Fibroblast of lung (primary cell): ENCODE measurements around the gene CYB5A. TPM values are rescaled to one million over a fixed set of nuclear protein-coding genes. Genes with fewer than 3 reads are reported as not detected.

Source experiments
- DNase-seq, 2 donors: peaks; one replicate each; pipeline versions ENCODE4 v3.0.0 to v3.0.0-alpha.2; 2010; ENCODE audit warnings: low read depth in 2 of 2
- H2AFZ ChIP-seq: 2 replicates; pipeline ENCODE4 v1.5.1; 2012; ENCODE audit warnings: low read length, control low read depth, inconsistent platforms
- H3K27ac ChIP-seq: 2 replicates; pipeline ENCODE4 v1.5.1; 2011; ENCODE audit warnings: low read length, control low read depth; ENCODE audit not compliant: insufficient read depth
- H3K27me3 ChIP-seq: 2 replicates; pipeline ENCODE4 v1.5.1; 2011; ENCODE audit warnings: mild to moderate bottlenecking, low read length; ENCODE audit not compliant: control insufficient read depth, insufficient read depth
- H3K36me3 ChIP-seq: 2 replicates; pipeline ENCODE4 v1.5.1; 2011; ENCODE audit warnings: low read length; ENCODE audit not compliant: control insufficient read depth, insufficient read depth
- H3K4me1 ChIP-seq: 2 replicates; pipeline ENCODE4 v1.5.1; 2011; ENCODE audit warnings: low read length; ENCODE audit not compliant: control insufficient read depth, insufficient read depth; ENCODE audit errors: extremely low read depth
- H3K4me2 ChIP-seq: 2 replicates; pipeline ENCODE4 v1.5.1; 2011; ENCODE audit warnings: low read length, control low read depth; ENCODE audit not compliant: insufficient read depth; ENCODE audit errors: extremely low read depth
- H3K4me3 ChIP-seq, 4 experiments: fragments of 200-600 bp in 1 of 4; sonication (generic) in 1 of 4; replicated peaks in 1 of 4; 2 replicates each; pipeline ENCODE4 v1.5.1; 2011 to 2016; ENCODE audit warnings: low read length in 4 of 4, low read depth in 3 of 4, mild to moderate bottlenecking in 3 of 4, control low read depth in 2 of 4, inconsistent platforms in 1 of 4, mixed read lengths in 1 of 4; ENCODE audit not compliant: insufficient read depth in 1 of 4; ENCODE audit errors: control extremely low read depth in 1 of 4
- H3K79me2 ChIP-seq: 2 replicates; pipeline ENCODE4 v1.5.1; 2012; ENCODE audit warnings: mild to moderate bottlenecking, low read length, inconsistent platforms; ENCODE audit not compliant: control insufficient read depth, insufficient read depth
- H3K9ac ChIP-seq: 2 replicates; pipeline ENCODE4 v1.5.1; 2011; ENCODE audit warnings: mild to moderate bottlenecking, low read length, control low read depth; ENCODE audit not compliant: insufficient read depth
- H3K9me3 ChIP-seq: 2 replicates; pipeline ENCODE4 v1.5.1; 2012; ENCODE audit warnings: low read depth, low read length; ENCODE audit not compliant: control insufficient read depth, insufficient read depth
- H4K20me1 ChIP-seq: 2 replicates; pipeline ENCODE4 v1.5.1; 2011; ENCODE audit warnings: low read length; ENCODE audit not compliant: control insufficient read depth, insufficient read depth; ENCODE audit errors: extremely low read depth
- EZH2 ChIP-seq: IDR thresholded peaks from 2 replicates; pipeline ENCODE4 v1.5.1; 2012; ENCODE audit warnings: low read length, control low read depth, mild to moderate bottlenecking; ENCODE audit errors: missing control alignments
- polyA plus RNA-seq, 2 donors: library from polyadenylated mRNA; depleted of rRNA in 1 of 2; stranded (reverse) in 1 of 2; unstranded in 1 of 2; fragments of >200 nt; gene quantifications; 2 replicates each; pipeline ENCODE4 v1.2.1, GENCODE V29; 2011 to 2012; ENCODE audit warnings: missing spikeins in 1 of 2
- total RNA-seq: library from RNA; depleted of rRNA; stranded (reverse); fragments of >200 nt; gene quantifications from 2 replicates; pipeline ENCODE4 v1.2.1, GENCODE V29; 2014
- TF ChIP-seq, protein P1 (sequence below), 2 donors: IDR thresholded peaks in 1 of 2; conservative IDR thresholded peaks in 1 of 2; 1 replicate in 1 of 2; 2 replicates in 1 of 2; pipeline ENCODE4 v1.5.1; 2011 to 2012; ENCODE audit warnings: low read length in 2 of 2, control low read depth in 1 of 2, inconsistent platforms in 1 of 2, low read depth in 1 of 2, mild to moderate bottlenecking in 1 of 2

The CYB5A gene
- total and polyA plus RNA-seq, 2 donors (not counting 1 experiment from before 2014, with no cell fraction given) = 111 to 113 TPM

- Histone ChIP-seq H3K9ac (no peak overlapping the region), H3K27me3 (no peaks in the 10 kb centered on the region), H4K20me1 (no peaks in the 10 kb centered on the region), H3K4me1 (peaks cover 4% of the 10 kb centered on the region), H3K27ac (no peak overlapping the region), H3K36me3 (no peaks in the 10 kb centered on the region), H3K4me3 (no peak overlapping the region), H2AFZ (no peak overlapping the region), H3K4me2 (no peak overlapping the region), H3K9me3 (no peaks in the 10 kb centered on the region), H3K79me2 (no peaks in the 10 kb centered on the region)
- DNase-seq = no peak
- TF ChIP-seq EZH2 = no peak
- TF ChIP-seq, protein P1, sequence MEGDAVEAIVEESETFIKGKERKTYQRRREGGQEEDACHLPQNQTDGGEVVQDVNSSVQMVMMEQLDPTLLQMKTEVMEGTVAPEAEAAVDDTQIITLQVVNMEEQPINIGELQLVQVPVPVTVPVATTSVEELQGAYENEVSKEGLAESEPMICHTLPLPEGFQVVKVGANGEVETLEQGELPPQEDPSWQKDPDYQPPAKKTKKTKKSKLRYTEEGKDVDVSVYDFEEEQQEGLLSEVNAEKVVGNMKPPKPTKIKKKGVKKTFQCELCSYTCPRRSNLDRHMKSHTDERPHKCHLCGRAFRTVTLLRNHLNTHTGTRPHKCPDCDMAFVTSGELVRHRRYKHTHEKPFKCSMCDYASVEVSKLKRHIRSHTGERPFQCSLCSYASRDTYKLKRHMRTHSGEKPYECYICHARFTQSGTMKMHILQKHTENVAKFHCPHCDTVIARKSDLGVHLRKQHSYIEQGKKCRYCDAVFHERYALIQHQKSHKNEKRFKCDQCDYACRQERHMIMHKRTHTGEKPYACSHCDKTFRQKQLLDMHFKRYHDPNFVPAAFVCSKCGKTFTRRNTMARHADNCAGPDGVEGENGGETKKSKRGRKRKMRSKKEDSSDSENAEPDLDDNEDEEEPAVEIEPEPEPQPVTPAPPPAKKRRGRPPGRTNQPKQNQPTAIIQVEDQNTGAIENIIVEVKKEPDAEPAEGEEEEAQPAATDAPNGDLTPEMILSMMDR (conservative IDR thresholded peaks at IDR 0.05 in 1 of 2, IDR thresholded peaks at IDR 0.05 in 1 of 2; ENCODE audit: low read depth in 1 of 2, low read length in 2 of 2) = no peak
These were observed 10.5 kb downstream of the CYB5A start for GRCh38 chr18:74281011-74281979.

DNA sequence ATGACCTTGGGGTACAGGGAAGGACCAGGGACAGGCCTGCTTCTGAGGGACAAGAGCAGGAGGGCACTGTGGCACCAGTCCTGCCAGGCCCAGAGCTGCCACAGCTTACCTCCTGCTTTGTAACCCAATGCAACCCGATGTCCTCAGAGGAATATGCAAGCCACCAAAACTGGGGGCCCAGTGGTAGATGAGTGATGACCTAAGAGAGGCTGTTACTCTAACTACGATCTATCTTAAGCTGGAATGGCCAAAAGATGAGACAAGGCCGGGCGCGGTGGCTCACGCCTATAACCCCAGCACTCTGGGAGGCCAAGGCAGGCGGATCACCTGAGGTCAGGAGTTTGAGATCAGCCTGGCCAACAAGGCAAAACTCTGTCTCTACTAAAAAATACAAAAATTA is 12.8 kb downstream of the CYB5A start:
- no peaks in the 10 kb centered on the region for H4K20me1 ChIP-seq
- H3K4me3 ChIP-seq = no peak overlapping the region
- no peak for DNase-seq
- TF ChIP-seq, protein P1 (conservative IDR thresholded peaks at IDR 0.05 in 1 of 2, IDR thresholded peaks at IDR 0.05 in 1 of 2; ENCODE audit: low read depth in 1 of 2, low read length in 2 of 2) = no peak
- TF ChIP-seq EZH2 = no peak
- H3K9me3 ChIP-seq = no peaks in the 10 kb centered on the region
- no peak overlapping the region for H2AFZ ChIP-seq
- no peaks in the 10 kb centered on the region for H3K27me3 ChIP-seq
- H3K4me2 ChIP-seq = no peak overlapping the region
- H3K4me1 ChIP-seq = no peaks in the 10 kb centered on the region
- H3K36me3 ChIP-seq = no peaks in the 10 kb centered on the region
- H3K27ac ChIP-seq = no peak overlapping the region
- no peaks in the 10 kb centered on the region for H3K79me2 ChIP-seq
- no peak overlapping the region for H3K9ac ChIP-seq

GRCh38 chr18:74278058-74278457 is 13.7 kb downstream of the CYB5A start:
- Histone ChIP-seq H3K27me3 (no peaks in the 10 kb centered on the region), H3K4me1 (no peaks in the 10 kb centered on the region), H3K79me2 (no peaks in the 10 kb centered on the region), H2AFZ (no peak overlapping the region), H3K9me3 (no peaks in the 10 kb centered on the region), H4K20me1 (no peaks in the 10 kb centered on the region), H3K4me3 (no peak overlapping the region), H3K4me2 (no peak overlapping the region), H3K9ac (no peak overlapping the region), H3K27ac (no peak overlapping the region), H3K36me3 (no peaks in the 10 kb centered on the region)
- DNase-seq = no peak
- TF ChIP-seq EZH2 = no peak
- TF ChIP-seq, protein P1 (conservative IDR thresholded peaks at IDR 0.05 in 1 of 2, IDR thresholded peaks at IDR 0.05 in 1 of 2; ENCODE audit: low read depth in 1 of 2, low read length in 2 of 2) = no peak
